ENCODE measurements around the gene GIMAP8.
"Not testable (repeated sequence)": the region's sequence is repeated elsewhere in the genome, so short reads cannot be mapped to it uniquely, and the experiment has no call there.

Gene GIMAP8

DNA sequence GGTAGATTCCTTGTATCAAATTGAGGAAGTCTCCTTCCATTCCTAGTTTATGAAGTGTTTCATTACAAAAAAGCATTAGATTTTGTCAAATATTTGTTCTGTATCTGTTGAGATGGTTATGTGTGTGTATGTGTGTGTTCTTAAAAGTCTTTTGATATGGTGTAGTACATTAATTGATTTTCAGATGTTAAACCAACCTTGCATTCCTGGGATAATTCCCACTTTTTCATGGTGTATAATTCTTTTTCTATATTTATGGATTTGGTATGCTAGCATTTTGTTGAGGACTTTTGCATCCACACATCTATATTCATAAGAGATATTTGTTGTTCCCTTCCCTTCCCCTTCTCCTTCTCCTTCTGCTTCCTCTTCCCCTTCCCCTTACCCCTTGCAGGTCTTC, 8.9 kb upstream of the GIMAP8 start:
- DNase-seq: no peak

GRCh38 chr7:150442811-150443210, 7.6 kb upstream of the GIMAP8 start:
- no peak for DNase-seq

DNA sequence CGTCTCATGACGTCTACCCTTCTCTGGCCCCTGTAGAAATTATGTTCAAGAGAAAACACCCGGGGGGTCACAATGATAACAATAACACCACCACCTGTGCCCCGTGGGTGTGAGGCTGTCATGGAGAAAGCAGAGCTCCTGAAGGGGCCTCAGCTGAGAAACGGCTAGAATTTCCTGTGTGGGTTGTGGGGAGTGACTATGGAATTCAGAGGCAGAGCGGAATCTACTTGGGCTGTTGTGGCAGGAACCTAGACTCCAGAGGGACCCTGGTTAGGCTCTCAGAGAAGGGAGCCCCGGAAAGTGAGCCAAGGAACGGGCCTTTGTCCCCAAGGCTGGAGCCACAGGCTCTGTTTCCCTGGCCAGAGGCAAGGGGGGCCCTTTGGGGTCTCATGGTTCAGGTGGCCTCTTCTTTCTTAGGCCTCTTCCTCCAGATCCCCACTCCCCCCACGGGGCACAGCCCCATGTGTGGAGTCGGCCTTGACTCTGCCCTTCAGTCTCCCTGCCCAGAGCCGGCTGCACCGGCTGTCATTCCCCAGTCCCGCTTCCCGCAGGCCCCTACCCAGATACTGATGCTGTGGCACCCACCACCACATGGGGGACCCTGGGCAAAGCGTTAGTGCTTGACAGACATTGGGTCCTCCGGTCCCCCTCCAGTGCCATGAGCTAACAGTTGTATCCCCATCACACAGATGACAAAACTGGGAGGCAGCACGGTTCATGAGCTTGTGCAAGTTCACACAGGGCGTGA, 6.5 kb upstream of the GIMAP8 start:
- DNase-seq: no peak

- DNase-seq: peak; percentile 27
Observed at GRCh38 chr7:150444674-150445365, 5.6 kb upstream of the GIMAP8 start.

- peak; percentile 28 for DNase-seq
Observed at GRCh38 chr7:150446288-150446938, 4.0 kb upstream of the GIMAP8 start.

GRCh38 chr7:150447966-150448788, 2.3 kb upstream of the GIMAP8 start:
- no peak for DNase-seq

- DNase-seq: peak; percentile 48
Observed at GRCh38 chr7:150448789-150449147, 1.7 kb upstream of the GIMAP8 start.

- no peak for DNase-seq
Observed at GRCh38 chr7:150449206-150449952, 1.1 kb upstream of the GIMAP8 start.

DNA sequence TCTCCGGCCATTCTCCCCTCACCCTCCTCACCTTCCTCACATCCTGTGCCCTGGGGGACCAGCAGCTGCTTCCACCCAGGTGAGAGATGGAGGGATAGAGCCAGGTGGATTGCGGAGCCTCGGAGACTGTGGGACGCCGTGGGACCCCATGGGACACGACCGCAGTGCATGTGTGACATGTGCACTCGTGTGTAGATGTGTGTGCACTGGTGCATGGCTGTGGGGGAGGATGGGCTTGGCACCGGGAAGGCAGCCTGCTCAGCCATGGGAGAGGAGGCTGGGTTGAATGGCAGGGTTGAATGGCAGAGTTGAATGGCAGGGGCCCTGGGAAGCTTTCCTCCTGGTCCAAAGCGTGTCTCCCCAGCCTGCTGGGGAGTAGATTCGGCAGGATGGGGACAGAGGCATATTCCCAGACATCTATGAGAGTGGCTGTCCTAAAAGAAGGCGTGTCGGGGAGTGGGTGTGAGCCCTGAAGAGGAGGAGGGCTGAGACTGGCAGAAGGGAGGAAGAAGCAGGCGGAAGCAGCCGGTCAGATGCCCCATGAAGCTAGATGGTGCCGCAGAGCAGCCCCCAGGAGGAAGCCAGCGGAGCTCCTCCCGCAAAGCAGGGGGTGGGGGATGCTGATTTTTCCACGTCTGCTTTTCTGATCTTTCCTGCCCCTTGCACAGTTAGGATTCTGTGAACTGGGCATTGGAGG, 815 bp downstream of the GIMAP8 start:
- DNase-seq: no peak

- no peak for DNase-seq
Observed at GRCh38 chr7:150451833-150452461, 1.5 kb downstream of the GIMAP8 start.

DNA sequence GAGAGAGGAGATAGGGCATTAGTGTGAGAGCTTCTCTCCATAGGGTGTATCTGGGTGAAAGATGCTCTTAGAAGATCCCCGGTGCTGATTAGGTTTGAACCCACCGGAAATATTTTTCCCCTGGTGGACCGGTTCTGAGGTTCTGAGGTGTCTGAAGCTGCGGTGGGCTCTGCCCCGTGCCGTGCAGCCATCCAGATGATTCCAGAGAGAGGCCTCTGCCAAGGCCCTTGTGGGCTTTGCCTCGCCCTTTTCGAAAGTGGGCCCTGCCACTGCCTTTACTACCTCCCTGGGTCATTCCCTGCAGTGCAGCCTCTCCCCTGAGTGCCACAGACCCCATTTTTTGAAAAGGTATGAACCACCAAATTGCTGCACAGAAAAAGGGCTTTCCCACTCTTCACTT, 2.8 kb downstream of the GIMAP8 start:
- no peak for DNase-seq

DNA sequence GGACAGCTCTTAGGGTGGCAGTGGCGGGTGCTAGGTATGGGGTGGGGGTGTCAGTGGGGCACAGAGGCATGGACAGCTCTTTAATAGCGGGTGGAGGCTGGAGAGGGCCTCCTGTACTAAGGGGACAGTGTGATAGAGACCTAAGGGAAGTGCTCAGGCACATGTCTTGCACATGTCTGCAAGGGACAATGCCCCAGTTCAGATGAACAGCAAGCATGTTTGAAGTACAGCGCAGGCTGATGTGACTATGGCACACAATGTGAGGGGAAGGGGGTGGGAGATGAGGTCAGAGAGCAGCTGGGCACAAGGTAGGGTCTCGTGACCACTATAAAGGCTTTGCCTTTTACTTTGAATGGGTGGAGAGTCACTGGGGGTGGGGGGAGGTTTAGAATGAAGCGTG, 3.5 kb downstream of the GIMAP8 start:
- DNase-seq: no peak

DNA sequence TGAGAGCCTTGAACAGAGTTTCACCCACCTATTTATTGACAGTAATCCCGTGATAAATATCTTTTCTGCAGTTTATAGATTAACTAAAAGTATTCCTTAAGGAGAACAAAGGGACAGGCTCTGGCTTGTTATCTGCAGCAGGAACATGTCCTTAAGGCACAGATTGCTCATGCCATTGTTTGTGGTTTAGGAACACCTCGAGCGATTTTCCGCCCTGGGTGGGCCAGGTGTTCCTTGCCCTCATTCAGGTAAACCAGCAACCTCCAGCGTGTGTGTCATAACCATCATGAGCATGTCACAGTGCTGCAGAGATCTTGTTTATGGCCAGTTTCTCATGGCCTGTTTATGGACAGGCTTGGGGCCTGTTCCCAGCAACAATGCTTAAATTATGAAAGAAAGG, 6.6 kb downstream of the GIMAP8 start:
- not testable (repeated sequence) for DNase-seq

DNA sequence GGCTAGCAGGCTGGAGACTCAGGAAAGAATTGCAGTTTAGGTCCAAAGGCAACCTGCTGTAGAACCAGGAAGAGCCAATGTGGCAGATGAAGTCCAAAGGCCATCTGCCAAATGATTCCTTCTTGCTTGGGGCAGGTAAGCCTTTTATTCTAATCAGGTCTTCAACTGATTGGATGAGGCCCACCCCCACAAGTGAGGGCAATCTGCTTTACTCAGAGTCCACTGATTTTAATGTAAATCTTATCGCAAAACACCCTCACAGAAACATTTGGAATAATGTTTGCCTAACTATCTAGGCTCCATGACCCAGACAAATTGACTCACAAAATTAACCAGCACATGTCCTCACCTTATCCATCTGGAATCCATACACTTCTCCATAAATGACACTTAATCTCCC, 7.8 kb downstream of the GIMAP8 start:
- no peak for DNase-seq

DNA sequence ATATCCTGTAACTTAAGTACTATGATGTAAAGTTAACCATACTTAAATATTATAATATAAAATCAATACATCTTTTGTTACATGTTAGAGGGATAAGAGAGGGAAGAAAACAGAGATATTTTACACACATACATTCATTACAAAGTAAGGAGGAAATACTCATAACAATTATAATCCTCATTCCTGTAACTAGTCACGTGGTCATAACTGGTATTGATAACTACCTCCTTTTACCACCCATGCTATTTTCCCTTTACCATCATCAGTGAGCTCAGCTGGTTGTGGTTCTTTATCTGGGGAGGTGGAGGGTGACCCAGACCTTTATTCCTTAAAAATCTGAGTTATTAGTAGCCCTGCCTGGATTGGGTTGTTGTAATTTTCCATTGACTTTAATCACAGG, 8.3 kb downstream of the GIMAP8 start:
- no peak for DNase-seq

DNA sequence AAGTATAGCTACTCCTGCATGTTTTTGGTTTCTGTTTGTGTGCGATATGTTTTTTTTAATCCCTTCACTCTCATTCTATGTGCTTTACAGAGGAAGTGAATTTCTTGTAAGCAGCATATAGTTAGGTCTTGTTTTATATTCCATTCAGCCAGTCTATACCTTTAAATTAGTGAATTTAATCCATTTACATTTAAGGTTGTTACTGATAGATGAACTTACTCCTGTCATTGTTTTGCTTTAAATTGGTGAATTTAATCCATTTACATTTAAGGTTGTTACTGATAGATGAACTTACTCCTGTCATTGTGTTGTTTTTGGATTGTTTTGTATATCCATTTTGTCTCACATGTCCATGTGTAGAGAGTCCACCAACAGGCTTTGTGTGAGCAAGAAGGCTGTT, 11.1 kb downstream of the GIMAP8 start:
- no peak for DNase-seq

DNA sequence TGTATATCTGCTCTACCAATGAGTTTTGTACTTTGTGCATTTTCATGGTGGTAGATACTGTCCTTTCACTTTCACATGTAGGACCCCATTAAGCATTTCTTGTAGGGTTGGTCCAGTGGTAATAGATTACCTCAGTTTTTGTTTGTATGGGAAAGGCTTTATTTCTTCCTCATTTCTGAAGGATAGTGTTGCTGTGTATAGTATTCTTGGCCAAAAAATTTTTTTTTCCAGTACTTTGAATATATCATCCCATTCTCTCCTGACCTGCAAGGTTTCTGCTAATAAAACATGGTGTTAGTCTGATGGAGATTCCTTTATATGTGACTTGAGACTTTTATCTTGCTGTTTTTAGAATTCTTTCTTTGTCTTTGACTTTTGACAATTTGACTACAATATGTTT, 12.0 kb downstream of the GIMAP8 start:
- DNase-seq: no peak

- no peak for DNase-seq
Observed at GRCh38 chr7:150463461-150463860, 13.0 kb downstream of the GIMAP8 start.

- no peak for DNase-seq
Observed at GRCh38 chr7:150464962-150465361, 14.5 kb downstream of the GIMAP8 start.

DNA sequence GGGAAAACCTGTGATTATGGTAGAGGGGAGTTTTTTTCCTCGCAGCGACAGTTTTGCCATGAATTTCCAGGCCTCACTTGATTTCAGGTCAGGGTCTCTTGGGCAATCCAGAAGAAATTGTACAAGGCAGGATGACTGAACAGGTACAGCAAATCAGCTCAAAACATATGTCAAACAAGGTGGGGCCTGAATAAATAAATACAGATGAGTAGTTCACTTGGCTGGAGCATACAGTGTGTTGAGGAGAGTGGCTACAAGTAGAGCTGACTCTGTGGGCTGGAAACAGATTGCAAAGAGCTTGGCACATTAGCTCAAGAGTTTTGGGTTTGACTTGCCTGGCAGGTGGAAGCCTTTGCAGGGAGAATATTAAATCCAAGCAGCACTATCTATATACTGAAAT, 15.0 kb downstream of the GIMAP8 start:
- DNase-seq: no peak

GRCh38 chr7:150466477-150466876, 16.0 kb downstream of the GIMAP8 start:
- DNase-seq: no peak

Data from COR-L47 (cell line).